CD4-positive, alpha-beta T cell treated with Interferon alpha-2 for 1 hour (primary cell): Measurements from ENCODE around the gene FBXO15.

Source experiments
- DNase-seq, 2 donors: peaks; one replicate each; pipeline ENCODE4 v3.0.0-alpha.2; 2020 to 2022

The FBXO15 gene

GRCh38 chr18:74110976-74111375, 36.7 kb downstream of the FBXO15 start:
- DNase-seq = no peak

- no peak for DNase-seq
Observed at GRCh38 chr18:74110149-74110548, 37.5 kb downstream of the FBXO15 start.

GRCh38 chr18:74108460-74108859, 39.2 kb downstream of the FBXO15 start:
- DNase-seq = no peak

GRCh38 chr18:74097803-74098202, 49.8 kb downstream of the FBXO15 start:
- no peak for DNase-seq

GRCh38 chr18:74092922-74093321, 54.7 kb downstream of the FBXO15 start:
- DNase-seq = no peak

- DNase-seq = no peak
Observed at GRCh38 chr18:74084184-74084855, 63.3 kb downstream of the FBXO15 start.

GRCh38 chr18:74083557-74083952, 64.1 kb downstream of the FBXO15 start:
- DNase-seq = no peak

GRCh38 chr18:74082742-74083556, 64.7 kb downstream of the FBXO15 start:
- peak in 1 of 2 donors; percentile 7 for DNase-seq

GRCh38 chr18:74081966-74082741, 65.5 kb downstream of the FBXO15 start:
- DNase-seq = peak; percentile 62 to 71

GRCh38 chr18:74078257-74078656, 69.4 kb downstream of the FBXO15 start:
- no peak for DNase-seq

GRCh38 chr18:74074668-74075564, 72.7 kb downstream of the FBXO15 start:
- no peak for DNase-seq

- DNase-seq = no peak
Observed at GRCh38 chr18:74073957-74074667, 73.5 kb downstream of the FBXO15 start.

- DNase-seq = no peak
Observed at GRCh38 chr18:74069178-74070050, 78.2 kb downstream of the FBXO15 start.

GRCh38 chr18:74068296-74068695, 79.3 kb downstream of the FBXO15 start:
- no peak for DNase-seq

- DNase-seq = no peak
Observed at GRCh38 chr18:74066018-74066417, 81.6 kb downstream of the FBXO15 start.

- no peak for DNase-seq
Observed at GRCh38 chr18:74065366-74065765, 82.3 kb downstream of the FBXO15 start.

- no peak for DNase-seq
Observed at GRCh38 chr18:74064510-74064909, 83.1 kb downstream of the FBXO15 start.

- DNase-seq = no peak
Observed at GRCh38 chr18:74063557-74063956, 84.1 kb downstream of the FBXO15 start.

- no peak for DNase-seq
Observed at GRCh38 chr18:74063023-74063422, 84.6 kb downstream of the FBXO15 start.

GRCh38 chr18:74062037-74062436, 85.6 kb downstream of the FBXO15 start:
- DNase-seq = no peak

GRCh38 chr18:74060579-74060978, 87.1 kb downstream of the FBXO15 start:
- peak in 1 of 2 donors; percentile 22 for DNase-seq
